Adrenal gland (tissue), 12 donors: ENCODE data around the gene RNU4-1. TPM values are rescaled to one million over a fixed set of nuclear protein-coding genes. Genes with fewer than 3 reads are reported as not detected.

Experiments used
- DNase-seq, 7 donors: peaks; one replicate each; pipeline ENCODE4 v3.0.0-alpha.2; 2019 to 2020
- H3K27ac ChIP-seq, 5 donors: fragments of 200-600 bp; sonication (generic) in 4 of 5; 1 replicate in 3 of 5; 2 replicates in 2 of 5; pipeline versions ENCODE4 v1.5.1 to v1.8.0; 2016 to 2020; ENCODE audit warnings: mild to moderate bottlenecking in 1 of 5
- H3K27me3 ChIP-seq: fragments of 200-600 bp; 2 replicates; pipeline ENCODE4 v1.8.0; 2021
- H3K36me3 ChIP-seq, 2 donors: fragments of 200-600 bp; replicated peaks in 1 of 2; 1 replicate in 1 of 2; 2 replicates in 1 of 2; pipeline versions ENCODE4 v1.5.1 to v1.8.0; 2018 to 2022
- H3K4me1 ChIP-seq, 2 donors: fragments of 200-600 bp; replicated peaks in 1 of 2; 1 replicate in 1 of 2; 2 replicates in 1 of 2; pipeline versions ENCODE4 v1.5.1 to v1.8.0; 2018 to 2021
- H3K4me3 ChIP-seq, 4 donors: fragments of 200-600 bp; sonication (generic) in 3 of 4; one replicate each; pipeline ENCODE4 v1.5.1; 2016 to 2018
- H3K9me3 ChIP-seq, 3 donors: fragments of 200-600 bp; sonication (generic) in 1 of 3; replicated peaks in 1 of 3; 1 replicate in 2 of 3; 2 replicates in 1 of 3; pipeline versions ENCODE4 v1.5.1 to v1.8.0; 2016 to 2021
- CTCF ChIP-seq, 6 experiments: fragments of 450-650 bp in 4 of 6; fragments of 200-600 bp in 2 of 6; sonication (generic) in 1 of 6; IDR thresholded peaks; 1 replicate in 5 of 6; 2 replicates in 1 of 6; pipeline versions ENCODE4 v1.5.1 to v1.8.0; 2016 to 2021; ENCODE audit warnings: antibody characterized with exemption in 6 of 6, mild to moderate bottlenecking in 2 of 6, moderate library complexity in 1 of 6
- POLR2A ChIP-seq, 2 donors: fragments of 450-650 bp; IDR thresholded peaks; one replicate each; pipeline ENCODE4 v1.6.1; 2017; ENCODE audit warnings: antibody characterized with exemption in 2 of 2, mild to moderate bottlenecking in 2 of 2, moderate library complexity in 1 of 2
- WGBS, 4 donors: extraction: QIAGEN DNeasy Blood & Tissue Kit in 2 of 4; methylation state at CpG; one replicate each; pipeline versions ENCODE4 v1.1.5 to v1.1.7; 2013 to 2017; 5-methylcytosine and 5-hydroxymethylcytosine counted together
- intact Hi-C, 2 donors: fragments of 100-400 bp; cut with DNase I; formaldehyde crosslinking; loops; one replicate each; pipeline versions ENCODE4 v1.14.1 to v1.15.0; 2022 to 2023
- polyA plus RNA-seq, 3 donors: library from polyadenylated mRNA; stranded (reverse); fragments of 200-250 nt in 2 of 3; fragments of 350-450 nt in 1 of 3; fragmentation: Illumina TruSeq in 1 of 3; extraction: RNeasy Lipid Tissue Mini Kit (QIAGEN cat#74804) in 1 of 3; gene quantifications; one replicate each; pipeline ENCODE4 v1.2.3, GENCODE V29; 2013 to 2014
- total RNA-seq, 9 donors: library from RNA; depleted of rRNA in 4 of 9; stranded (reverse); fragments of >200 nt in 4 of 9; fragments of 120-200 nt in 1 of 9; fragmentation: NEBNext Ultra II Directional in 1 of 9; extraction: Animal tissue kit (Norgen Biotek cat#: 25700) in 1 of 9; gene quantifications; one replicate each; pipeline versions ENCODE4 v1.1.0 to v1.2.4, GENCODE V29; 2013 to 2023
- donor health status: healthy with polysubstance abuse.
- donor health status: Bipolar disorder and iron deficiency.
- donor health status: DM: yes; HTN: yes; CAD: no.
- donor health status: DM: no; HTN: no; CAD: no.
- donor health status: DM: no; HTN: no; CAD: no.
- donor health status: DM: yes; HTN: yes; CAD: no.

The RNU4-1 gene
- total and polyA plus RNA-seq, 12 donors = under 0.01 to 4,330 (median 1,627) TPM; not detected in 4

- Histone ChIP-seq H3K4me1 (peaks cover 5 to 8% of the 10 kb centered on the region in 2 donors), H3K4me3 (no peak overlapping the region), H3K27me3 (no peaks in the 10 kb centered on the region), H3K27ac (no peak overlapping the region), H3K9me3 (no peaks in the 10 kb centered on the region), H3K36me3 (no peaks in the 10 kb centered on the region)
- no peak for TF ChIP-seq CTCF (IDR thresholded peaks at IDR 0.05)
- no peak for TF ChIP-seq POLR2A (IDR thresholded peaks at IDR 0.05)
- intact Hi-C loops = no loop called here
- DNase-seq = no peak
- WGBS, 4 donors = 73 to 81% (median 81%) methylated on average over 13 of the region's 13 CpGs
Observed at GRCh38 chr12:120321382-120322202, 28.6 kb upstream of the RNU4-1 start.

- Histone ChIP-seq H3K4me3 (peak overlapping the region in 3 of 4 donors; percentile 36 to 59 (median 48)), H3K36me3 (no peaks in the 10 kb centered on the region), H3K4me1 (peaks cover 9% of the 10 kb centered on the region in 2 donors), H3K27ac (peak overlapping the region; percentile 76 to 91 (median 80)), H3K9me3 (no peaks in the 10 kb centered on the region), H3K27me3 (no peaks in the 10 kb centered on the region)
- intact Hi-C loops = no loop called here
- peak; percentile 36 to 84 (median 76) for TF ChIP-seq CTCF (IDR thresholded peaks at IDR 0.05)
- TF ChIP-seq POLR2A (IDR thresholded peaks at IDR 0.05) = peak; percentile 77 to 94
- 1 to 3% (median 2%) methylated on average over 20 to 42 of the region's 42 CpGs for WGBS, 4 donors
- peak; percentile 99 to 100 (median 100) for DNase-seq
Observed at GRCh38 chr12:120317224-120318105, 24.4 kb upstream of the RNU4-1 start.

- H3K27ac ChIP-seq = peak overlapping the region; percentile 76 to 91 (median 80)
Observed at GRCh38 chr12:120316798-120317223, 23.8 kb upstream of the RNU4-1 start.

More at GRCh38 chr12:120316798-120317223, 23.8 kb upstream of the RNU4-1 start:
- WGBS, 4 donors = 22 to 33% (median 26%) methylated on average over 9 of the region's 9 CpGs
- peak in 3 of 7 donors; percentile 52 to 60 (median 52) for DNase-seq
- TF ChIP-seq POLR2A (IDR thresholded peaks at IDR 0.05) = no peak
- no peak for TF ChIP-seq CTCF (IDR thresholded peaks at IDR 0.05)
- intact Hi-C loops = no loop called here
- Histone ChIP-seq H3K36me3 (no peaks in the 10 kb centered on the region), H3K4me3 (peak overlapping the region in 2 of 4 donors; percentile 36 to 48), H3K27me3 (no peaks in the 10 kb centered on the region), H3K9me3 (no peaks in the 10 kb centered on the region), H3K4me1 (peaks cover 9% of the 10 kb centered on the region in 2 donors)
